IPS DF 4.7 (cell line): Measurements from ENCODE around the gene KCNAB1.

Source experiments
- DNase-seq: peaks from one replicate; pipeline ENCODE4 v3.0.0-alpha.2; 2013; ENCODE audit warnings: low spot score; ENCODE audit errors: extremely low read depth

The KCNAB1 gene

DNA sequence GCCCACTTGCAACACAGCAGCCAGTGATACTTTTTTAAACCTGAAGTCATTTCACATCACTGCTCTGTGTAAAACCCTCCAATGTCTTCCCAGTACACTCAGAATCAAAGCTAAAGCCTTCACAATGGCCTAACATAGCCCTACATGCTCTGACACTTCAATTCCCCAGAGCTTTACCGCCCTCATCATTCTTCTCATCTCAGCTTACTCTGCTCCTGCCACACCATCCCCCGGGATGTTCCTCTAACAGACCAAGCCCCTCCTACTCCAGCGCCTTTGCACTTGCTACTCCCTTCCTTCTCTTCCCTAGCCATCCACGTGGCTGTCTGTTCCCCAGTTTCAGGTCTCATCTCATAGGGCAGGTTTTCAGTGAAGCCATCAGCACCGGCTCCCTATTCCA is 240.6 kb downstream of the KCNAB1 start:
- DNase-seq = no peak

DNA sequence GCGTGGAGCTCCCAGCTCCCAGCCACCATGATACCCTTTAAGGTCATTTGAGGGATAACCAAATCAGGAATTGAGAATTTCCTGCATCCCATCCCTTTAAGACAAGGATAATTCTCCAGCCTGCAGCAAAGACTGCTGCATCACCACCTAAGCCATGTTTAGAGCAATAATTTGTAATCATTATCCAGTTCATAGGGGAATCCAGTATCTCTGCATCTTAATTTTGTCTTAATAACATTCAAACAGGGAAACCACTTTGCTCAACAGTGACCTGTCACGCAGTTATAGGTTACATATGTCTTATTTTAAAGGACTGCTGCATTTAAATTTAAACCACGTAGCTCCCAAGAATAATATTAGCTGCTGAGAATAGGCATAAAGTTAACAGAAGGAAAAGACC is 246.2 kb downstream of the KCNAB1 start:
- DNase-seq = no peak

GRCh38 chr3:156368189-156368588 is 247.8 kb downstream of the KCNAB1 start:
- DNase-seq = no peak

DNA sequence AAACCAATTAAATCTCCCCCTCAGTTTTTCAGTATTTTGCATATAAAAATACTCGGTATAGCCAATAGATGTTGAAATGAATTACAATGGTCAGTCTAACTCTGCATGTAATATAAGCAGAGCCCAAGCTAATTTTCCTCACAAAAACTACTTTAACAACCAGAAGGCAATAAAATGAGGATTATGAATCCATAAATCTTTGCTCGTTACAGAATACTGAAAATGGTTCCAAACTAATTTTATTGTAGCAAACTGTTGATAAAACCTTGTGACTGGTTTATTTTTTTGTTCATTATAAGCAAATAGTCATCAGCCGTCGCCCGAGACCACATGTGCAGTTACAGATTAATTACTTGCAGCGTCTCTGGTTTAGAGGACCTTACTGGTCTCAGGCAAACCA is 251.3 kb downstream of the KCNAB1 start:
- no peak for DNase-seq

GRCh38 chr3:156373095-156373494 is 252.7 kb downstream of the KCNAB1 start:
- DNase-seq = no peak

DNA sequence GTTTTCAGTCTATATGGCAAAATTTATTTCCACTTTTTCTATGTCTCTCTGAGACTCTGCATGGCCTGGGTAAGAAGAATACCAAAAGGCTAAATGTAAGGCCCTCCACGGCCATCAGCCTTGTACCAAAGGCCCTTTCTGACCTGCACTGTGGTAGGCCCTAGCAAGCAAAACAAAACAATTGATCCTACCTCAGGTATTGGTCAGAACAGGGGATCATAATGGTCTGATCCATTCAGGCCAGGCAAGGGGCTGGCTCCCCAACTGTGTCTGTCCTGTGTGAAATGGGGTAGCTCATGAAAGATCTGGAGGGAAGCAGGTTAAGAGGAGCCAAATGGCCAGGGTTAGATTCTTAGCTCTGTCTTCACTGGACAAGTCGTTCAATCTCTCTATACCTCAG is 253.3 kb downstream of the KCNAB1 start:
- DNase-seq = no peak

- DNase-seq = no peak
These were observed 255.8 kb downstream of the KCNAB1 start for GRCh38 chr3:156376199-156376598.

GRCh38 chr3:156377266-156377665 is 256.9 kb downstream of the KCNAB1 start:
- DNase-seq = no peak

DNA sequence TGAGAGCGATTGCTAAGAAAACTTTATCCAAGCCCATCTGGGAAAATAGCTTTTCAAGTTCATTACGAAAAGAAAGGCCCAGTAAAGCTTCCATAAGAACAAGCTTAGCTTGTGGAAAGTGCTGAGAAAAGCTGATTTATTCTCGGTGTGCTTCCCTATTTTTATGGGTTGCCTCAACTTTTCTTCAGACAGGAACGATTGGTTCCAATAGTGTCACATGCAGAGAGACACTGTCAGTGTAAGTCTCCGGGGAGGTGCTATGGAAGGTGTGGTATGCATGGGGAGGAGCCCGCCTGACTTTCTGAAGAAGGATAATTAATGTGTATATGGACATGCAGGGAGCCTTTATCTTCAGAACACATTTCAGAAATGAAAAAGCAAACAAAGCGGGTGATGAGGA is 257.3 kb downstream of the KCNAB1 start:
- no peak for DNase-seq

DNA sequence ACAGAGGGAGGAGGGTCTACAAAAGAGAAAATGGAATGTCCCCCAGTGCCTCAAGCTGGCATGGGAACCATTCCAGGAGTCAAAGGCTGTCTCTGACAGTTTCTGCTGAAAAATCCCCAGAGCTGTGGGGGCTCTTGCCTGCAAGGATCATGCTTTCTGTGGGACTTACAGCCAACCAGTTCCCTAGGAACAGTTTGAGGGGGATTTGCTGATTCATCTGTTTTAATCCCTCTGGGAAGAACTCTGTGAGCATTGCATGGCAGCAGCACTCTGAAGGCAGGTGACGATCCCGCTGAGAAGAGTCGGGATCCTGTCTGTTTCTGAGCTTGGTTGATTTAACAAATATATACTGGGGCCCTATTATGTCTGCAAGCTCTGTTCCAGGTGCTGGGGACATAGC is 258.5 kb downstream of the KCNAB1 start:
- DNase-seq = no peak

DNA sequence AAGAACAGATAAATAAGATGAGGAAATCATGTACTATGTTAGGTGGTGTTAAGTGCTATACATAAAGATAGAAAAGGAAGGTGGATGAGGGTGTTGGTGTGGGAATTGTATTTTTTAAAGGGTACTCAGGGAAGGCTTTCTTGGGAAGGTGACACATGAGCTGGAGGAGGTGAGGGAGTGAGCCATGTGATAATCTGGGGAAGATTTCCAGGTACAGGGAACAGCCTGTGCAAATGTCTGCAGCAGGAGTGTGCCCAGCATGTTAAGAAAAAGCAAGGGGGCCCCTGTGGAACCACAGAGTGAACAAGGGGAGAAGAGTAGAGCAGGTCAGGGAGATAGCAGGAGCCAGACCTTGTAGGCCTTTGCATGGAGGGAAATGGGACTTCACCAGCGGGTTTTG is 258.9 kb downstream of the KCNAB1 start:
- no peak for DNase-seq

DNA sequence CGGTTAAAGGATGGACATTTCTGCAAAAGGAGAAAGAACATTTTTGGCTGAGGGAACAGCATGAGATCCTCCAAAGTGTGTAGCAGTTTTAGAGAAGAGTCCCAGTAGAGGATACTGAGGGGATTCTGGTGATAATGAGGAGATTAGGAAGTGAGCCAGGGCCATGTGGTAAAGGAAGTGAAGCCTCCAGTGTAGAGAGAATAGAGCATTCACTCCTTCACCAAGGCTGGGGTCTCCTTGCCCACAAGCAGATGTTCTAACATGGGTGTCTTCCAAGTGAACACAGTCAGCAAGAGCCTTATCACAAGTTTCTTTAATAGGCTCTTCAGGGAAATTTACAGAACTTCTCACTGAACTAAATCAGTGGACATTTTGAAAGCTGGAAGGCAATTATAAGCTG is 260.9 kb downstream of the KCNAB1 start:
- DNase-seq = no peak

- DNase-seq = no peak
These were observed 262.3 kb downstream of the KCNAB1 start for GRCh38 chr3:156382458-156383346.

DNA sequence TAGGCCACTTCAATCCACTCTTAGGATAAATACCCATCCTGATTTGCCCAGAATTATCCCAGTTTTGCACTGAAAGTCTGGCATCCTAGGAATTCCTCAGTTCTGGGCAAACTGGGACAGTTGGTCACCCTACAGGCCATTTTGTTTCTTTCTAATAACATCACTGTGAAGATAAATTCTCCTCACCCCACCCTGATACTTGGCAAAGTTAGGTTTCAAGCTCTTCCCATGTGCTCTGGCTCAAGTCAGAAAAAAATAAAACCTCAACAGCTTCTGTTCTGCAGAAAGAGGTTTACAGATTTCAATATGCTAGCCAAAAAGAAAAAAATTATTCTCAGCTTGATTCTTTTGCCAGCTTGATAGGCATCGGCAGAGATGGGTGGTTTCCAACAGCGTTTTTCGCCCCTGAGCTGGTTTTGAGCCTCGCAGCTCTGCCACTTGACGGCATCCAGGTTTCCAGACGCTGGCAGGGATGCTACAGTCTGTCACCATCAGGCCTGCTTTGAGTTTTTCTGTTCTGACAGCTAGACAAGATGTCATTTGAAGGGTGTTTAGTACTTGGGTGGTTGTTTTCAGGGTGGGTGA is 263.2 kb downstream of the KCNAB1 start:
- DNase-seq = no peak

- no peak for DNase-seq
These were observed 268.4 kb downstream of the KCNAB1 start for GRCh38 chr3:156388497-156389448.

- DNase-seq = no peak
These were observed 269.1 kb downstream of the KCNAB1 start for GRCh38 chr3:156389449-156389950.

GRCh38 chr3:156390846-156391245 is 270.5 kb downstream of the KCNAB1 start:
- no peak for DNase-seq

- DNase-seq = no peak
These were observed 275.8 kb downstream of the KCNAB1 start for GRCh38 chr3:156395961-156396710.

- DNase-seq = no peak
These were observed 276.5 kb downstream of the KCNAB1 start for GRCh38 chr3:156396851-156397250.

- no peak for DNase-seq
These were observed 277.2 kb downstream of the KCNAB1 start for GRCh38 chr3:156397534-156397933.

GRCh38 chr3:156400062-156400461 is 279.7 kb downstream of the KCNAB1 start:
- no peak for DNase-seq
